GM12892 (cell line): ENCODE results near the gene FAS.
A peak's percentile ranks its signal among the peaks of the same experiment; 100 is the strongest.

Experiments used
- DNase-seq: peaks from one replicate; pipeline ENCODE4 v3.0.0; 2011; ENCODE audit not compliant: insufficient read length
- FAIRE-seq: peaks from 2 replicates; lab custom pipeline; 2011; peaks lifted over from hg19 to GRCh38; lab: Jason Lieb, UNC
- POLR2A ChIP-seq: IDR thresholded peaks from 2 replicates; pipeline ENCODE4 v1.6.1; 2011; ENCODE audit warnings: low read depth, low read length, control low read depth
- POLR2AphosphoS5 ChIP-seq: IDR thresholded peaks from 2 replicates; pipeline ENCODE4 v1.6.1; 2011; ENCODE audit warnings: low read depth, low read length, control low read depth
- TAF1 ChIP-seq: IDR thresholded peaks from 2 replicates; pipeline ENCODE4 v1.6.1; 2011; ENCODE audit warnings: low read depth, mild to moderate bottlenecking, control low read depth, low read length, borderline replicate concordance

Gene FAS

GRCh38 chr10:88954458-88955083 lies 36.0 kb upstream of the FAS start:
- no peak for TF ChIP-seq POLR2AphosphoS5
- TF ChIP-seq TAF1, result no peak
- no peak for TF ChIP-seq POLR2A
- FAIRE-seq, result no peak
- DNase-seq, result no peak

- DNase-seq, result no peak
Observed at GRCh38 chr10:88957381-88957780, 33.2 kb upstream of the FAS start.

GRCh38 chr10:88958721-88959120 lies 31.9 kb upstream of the FAS start:
- DNase-seq (no peak), FAIRE-seq (no peak)
- no peak for TF ChIP-seq POLR2A
- TF ChIP-seq TAF1, result no peak
- TF ChIP-seq POLR2AphosphoS5, result no peak

More at GRCh38 chr10:88957381-88957780, 33.2 kb upstream of the FAS start:
- no peak for FAIRE-seq
- TF ChIP-seq TAF1 (no peak), POLR2AphosphoS5 (no peak), POLR2A (no peak)

- TF ChIP-seq TAF1 (no peak), POLR2A (no peak), POLR2AphosphoS5 (no peak)
- FAIRE-seq (no peak), DNase-seq (no peak)
Observed at GRCh38 chr10:88960802-88961201, 29.8 kb upstream of the FAS start.

- DNase-seq, result no peak
- peak; percentile 57 for FAIRE-seq
- TF ChIP-seq POLR2A, result no peak
Observed at GRCh38 chr10:88961266-88961665, 29.3 kb upstream of the FAS start.

GRCh38 chr10:88962336-88962735 lies 28.3 kb upstream of the FAS start:
- no peak for DNase-seq
- no peak for TF ChIP-seq TAF1
- no peak for TF ChIP-seq POLR2AphosphoS5
- no peak for TF ChIP-seq POLR2A
- FAIRE-seq, result peak; percentile 74

- FAIRE-seq, result no peak
- TF ChIP-seq POLR2A (no peak), TAF1 (no peak), POLR2AphosphoS5 (no peak)
Observed at GRCh38 chr10:88963318-88963717, 27.3 kb upstream of the FAS start.

GRCh38 chr10:88964360-88964759 lies 26.2 kb upstream of the FAS start:
- TF ChIP-seq POLR2AphosphoS5 (no peak), POLR2A (no peak)
- no peak for FAIRE-seq

More at GRCh38 chr10:88963318-88963717, 27.3 kb upstream of the FAS start:
- DNase-seq, result no peak

GRCh38 chr10:88964869-88965415 lies 25.7 kb upstream of the FAS start:
- no peak for TF ChIP-seq POLR2A
- no peak for TF ChIP-seq POLR2AphosphoS5
- no peak for TF ChIP-seq TAF1
- FAIRE-seq, result peak; percentile 24

More at GRCh38 chr10:88964360-88964759, 26.2 kb upstream of the FAS start:
- no peak for DNase-seq

GRCh38 chr10:88966797-88967196 lies 23.8 kb upstream of the FAS start:
- TF ChIP-seq TAF1 (no peak), POLR2AphosphoS5 (no peak), POLR2A (no peak)
- no peak for DNase-seq
- FAIRE-seq, result no peak

More at GRCh38 chr10:88964869-88965415, 25.7 kb upstream of the FAS start:
- no peak for DNase-seq

- FAIRE-seq (no peak), DNase-seq (no peak)
- TF ChIP-seq TAF1 (no peak), POLR2AphosphoS5 (no peak), POLR2A (no peak)
Observed at GRCh38 chr10:88968391-88968790, 22.2 kb upstream of the FAS start.

GRCh38 chr10:88971221-88972061 lies 19.2 kb upstream of the FAS start:
- FAIRE-seq (no peak), DNase-seq (no peak)
- TF ChIP-seq POLR2AphosphoS5, result no peak
- no peak for TF ChIP-seq TAF1
- TF ChIP-seq POLR2A, result no peak
